HG03095 (cell line): ENCODE data around the gene RNF114.
A peak's percentile ranks its signal among the peaks of the same experiment; 100 is the strongest.
"Not testable (repeated sequence)": the region's sequence is repeated elsewhere in the genome, so short reads cannot be mapped to it uniquely, and the experiment has no call there.

Source experiments
- ATAC-seq: cut with Tn5 transposase; IDR thresholded peaks from one replicate; pipeline ENCODE4 v1.9.1; 2021; ENCODE audit warnings: moderate library complexity; ENCODE audit not compliant: unreplicated experiment

RNF114 gene

DNA sequence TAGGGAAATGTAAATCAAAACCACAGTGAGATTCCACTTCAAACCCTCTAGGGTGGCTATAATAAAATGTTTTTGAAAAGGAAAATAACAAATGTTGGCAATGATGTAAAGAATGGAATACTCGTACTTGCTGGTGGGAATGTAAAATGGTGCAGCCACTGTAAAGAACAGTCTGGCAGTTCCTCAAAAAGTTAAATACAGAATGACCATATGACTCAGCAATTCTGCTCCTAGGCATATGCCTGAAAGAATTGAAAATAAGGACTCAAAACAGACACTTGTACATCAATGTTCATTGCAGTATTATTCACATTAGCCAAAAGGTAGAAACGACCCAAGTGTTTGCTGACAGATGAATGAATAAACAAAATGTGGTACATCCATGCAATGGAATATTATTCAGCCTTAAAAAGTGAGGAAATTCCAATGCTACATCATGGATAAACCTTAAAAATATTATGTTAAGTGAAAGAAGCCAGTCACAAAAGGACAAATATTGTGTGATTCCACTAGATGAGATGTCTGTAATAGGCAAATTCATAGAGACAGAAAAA is 10.2 kb upstream of the RNF114 start:
- no peak for ATAC-seq

DNA sequence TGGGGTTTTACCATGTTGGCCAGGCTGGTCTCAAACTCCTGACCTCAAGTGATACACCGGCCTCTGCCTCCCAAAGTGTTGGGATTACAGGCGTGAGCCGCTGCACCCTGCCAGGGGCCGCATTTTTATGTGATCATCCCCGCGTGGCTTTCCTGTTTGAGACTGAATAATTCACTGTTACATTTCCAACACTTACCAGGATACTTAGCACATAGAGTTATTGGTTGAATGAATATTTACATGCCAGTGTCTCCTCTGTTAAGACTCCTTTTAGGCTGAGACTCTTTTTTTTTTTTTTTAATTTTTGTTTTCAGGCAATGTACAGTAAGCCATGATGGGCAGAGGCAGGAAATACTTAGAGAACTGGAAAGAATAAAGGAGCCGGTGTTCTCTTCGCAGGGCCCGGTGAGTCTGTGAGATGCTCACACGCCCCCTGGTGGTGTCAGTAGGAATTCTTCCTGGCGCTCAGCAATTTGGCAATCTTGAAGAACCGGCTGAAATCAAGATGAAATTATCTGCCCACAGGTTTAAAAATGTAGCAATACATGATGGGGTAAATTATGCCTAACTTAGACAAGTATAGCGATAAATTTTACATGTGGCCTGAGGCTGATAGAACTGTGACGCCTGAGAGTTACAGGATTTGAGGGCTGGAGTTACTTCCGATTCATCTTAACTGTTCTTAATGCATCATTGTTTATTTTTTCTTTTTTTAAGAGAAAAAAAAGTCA is 7.6 kb upstream of the RNF114 start:
- no peak for ATAC-seq

DNA sequence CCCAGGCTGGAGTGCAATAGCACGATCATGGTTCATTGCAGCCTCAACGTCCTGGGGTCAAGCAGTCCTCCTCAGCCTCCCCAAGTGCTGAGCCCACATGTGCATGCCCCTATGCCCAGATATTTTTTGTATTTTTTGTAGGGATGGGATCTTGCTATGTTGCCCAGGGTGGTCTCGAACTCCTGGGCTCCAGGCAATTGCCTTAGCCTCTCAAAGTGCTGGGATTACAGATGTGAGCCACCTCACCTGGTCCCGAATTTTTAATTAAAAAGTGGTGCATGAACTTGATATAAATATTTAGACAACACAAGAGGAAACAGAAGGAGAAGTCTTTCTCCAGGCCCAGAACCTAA is 7.1 kb upstream of the RNF114 start:
- no peak for ATAC-seq

DNA sequence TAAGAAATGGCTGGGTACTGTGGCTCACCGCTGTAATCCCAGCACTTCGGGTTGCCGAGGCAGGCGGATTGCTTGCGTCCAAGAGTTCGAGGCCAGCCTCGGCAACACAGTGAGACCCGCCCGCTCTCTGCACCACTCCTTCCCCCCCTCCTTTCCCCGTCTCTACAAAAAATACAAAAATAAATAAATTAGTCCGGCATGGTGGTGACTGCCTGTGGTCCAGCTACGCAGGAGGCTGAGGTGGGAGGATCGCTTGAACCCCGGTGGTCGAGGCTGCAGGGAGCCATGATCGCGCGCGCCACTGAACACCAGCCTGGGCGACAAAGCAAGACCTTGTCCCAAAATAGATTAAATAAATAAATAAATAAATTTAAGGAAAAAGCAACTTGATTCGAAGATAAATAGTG is 448 bp upstream of the RNF114 start:
- ATAC-seq: peak; percentile 5

DNA sequence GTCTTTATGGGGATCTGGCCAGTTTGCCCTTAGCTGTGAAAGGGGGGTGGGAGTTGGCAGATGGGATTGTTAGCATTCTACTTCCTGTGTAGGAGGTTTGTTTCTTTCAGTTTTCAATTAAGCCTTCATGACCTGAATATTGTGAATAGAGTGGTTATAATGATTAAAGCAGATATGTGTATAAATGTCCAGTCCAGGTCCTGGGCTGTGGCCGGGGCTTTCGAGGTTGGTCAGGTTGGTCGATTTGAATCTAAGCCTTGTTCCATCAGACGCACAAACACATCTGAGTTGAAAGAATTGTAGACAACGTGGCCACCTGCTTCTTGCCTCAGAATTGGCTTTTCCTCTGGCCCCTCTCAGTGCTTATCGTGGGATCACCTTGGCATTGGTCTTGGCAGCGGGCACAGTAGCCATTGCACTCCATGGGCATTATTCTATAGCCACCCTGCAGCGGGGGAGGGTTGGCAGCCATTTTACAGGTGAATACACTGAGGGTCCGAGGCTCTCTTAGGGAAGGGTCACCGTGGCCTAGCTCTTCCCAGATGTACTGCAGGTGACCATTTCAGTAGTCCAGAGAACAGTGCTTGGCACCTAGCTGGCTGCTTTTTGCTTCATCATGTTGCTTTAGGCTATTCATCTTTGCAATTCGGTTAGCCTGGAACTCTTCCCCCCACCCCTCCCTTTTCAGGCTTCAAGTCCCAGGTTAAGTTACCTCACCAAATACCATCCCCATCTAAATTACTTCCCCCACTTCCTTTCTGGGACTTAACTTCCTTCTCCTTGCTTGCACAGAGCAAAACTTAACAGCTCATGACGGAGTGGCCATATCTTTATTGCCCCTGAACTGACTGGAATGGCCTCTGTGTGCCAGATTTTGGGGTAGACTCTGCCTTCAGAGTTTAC is 1.1 kb downstream of the RNF114 start:
- ATAC-seq: no peak

DNA sequence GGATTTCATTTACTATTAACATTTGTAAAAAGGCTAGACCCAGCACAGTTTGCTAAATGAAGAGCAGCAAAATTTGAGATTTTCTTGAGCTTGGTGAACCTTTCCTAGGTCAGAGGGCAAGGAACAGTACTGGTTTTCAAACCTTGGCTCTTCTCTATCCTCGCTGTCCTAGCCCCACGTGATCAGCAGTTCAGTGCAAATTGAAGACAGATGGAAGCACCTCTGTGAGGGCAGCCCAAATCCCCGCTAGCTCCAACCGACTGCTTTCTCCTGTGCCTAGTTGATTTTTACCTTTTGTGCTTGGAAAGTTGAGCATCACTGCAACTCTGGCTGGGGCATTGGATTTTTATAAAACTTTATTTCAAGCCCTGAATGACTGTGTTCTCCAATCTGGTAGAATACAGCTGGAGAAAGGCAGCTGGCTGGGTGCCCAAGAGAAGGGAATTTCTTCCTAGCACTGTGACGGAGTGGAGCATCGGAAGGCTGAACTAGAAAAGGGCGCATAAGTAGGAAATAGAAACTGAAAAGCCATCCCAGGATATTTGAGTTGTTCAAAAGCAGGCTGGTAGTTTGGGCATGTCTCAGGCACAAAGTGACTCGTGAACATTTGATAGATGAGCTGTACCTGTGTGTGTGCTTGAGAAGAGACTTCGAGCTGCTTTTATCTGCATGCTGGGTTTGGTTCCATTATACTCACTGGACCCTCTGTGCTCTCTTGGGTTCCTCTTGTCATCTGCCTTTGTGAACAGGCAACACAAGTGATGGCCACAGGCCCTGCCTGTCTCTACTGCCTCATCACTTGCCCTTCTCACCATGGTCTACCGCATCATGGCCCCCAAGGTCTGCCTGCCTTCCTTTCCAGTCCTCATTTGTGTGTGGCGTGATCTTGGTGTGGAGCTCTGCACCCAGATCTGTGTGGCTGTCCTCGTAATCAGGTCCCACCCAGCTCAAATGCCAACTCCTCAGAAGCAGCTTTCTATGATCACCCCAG is 2.3 kb downstream of the RNF114 start:
- ATAC-seq: no peak

DNA sequence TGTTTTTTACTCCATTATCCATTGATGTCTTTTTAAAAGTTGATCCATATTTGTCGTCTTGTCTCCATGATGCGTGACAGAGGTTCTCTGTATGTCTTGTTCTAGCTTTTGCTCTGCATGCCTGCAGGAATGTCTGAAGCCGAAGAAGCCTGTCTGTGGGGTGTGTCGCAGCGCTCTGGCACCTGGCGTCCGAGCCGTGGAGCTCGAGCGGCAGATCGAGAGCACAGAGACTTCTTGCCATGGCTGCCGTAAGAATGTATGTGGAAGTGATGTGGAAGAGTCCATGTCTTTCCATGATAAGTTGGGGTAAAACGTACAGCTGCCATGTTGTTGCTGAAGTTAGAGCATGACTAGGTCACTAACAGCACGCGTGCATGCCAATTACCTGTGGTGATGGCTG is 5.3 kb downstream of the RNF114 start:
- no peak for ATAC-seq

DNA sequence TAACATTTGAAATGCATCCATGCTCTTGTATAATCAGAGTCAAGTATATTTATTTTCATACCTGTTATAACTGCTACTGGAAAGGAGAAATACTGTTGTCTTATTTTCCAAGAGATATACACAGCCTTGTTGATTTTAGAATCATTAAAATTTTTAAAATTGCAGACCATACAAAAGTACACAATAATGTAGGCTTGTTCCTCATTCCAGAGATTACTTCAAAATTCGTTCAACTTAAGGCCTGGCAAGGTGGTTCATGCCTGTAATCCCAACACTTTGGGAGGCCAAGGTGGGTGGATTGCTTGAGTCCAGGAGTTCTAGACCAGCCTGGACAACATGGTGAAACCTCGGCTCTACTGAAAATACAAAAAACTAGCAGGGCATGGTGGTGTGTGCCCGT is 6.1 kb downstream of the RNF114 start:
- ATAC-seq: no peak

DNA sequence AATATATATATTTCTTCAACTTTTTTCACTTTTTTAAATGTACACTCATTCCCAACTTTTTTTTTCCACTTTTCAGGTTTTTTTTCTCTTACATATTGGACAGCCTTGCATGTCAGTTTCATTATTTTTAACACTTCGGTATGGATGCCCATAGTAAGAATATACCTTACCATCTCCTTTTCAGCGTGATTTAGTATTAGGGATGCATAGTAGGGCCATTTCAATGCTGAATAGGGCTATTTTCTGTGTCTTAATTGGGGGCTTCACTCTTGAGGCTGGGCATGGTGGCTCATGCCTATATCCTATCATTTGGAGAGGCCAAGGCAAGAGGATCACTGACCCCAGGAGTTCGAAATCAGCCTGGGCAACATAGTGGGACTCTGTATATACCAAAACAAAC is 6.7 kb downstream of the RNF114 start:
- ATAC-seq: no peak

DNA sequence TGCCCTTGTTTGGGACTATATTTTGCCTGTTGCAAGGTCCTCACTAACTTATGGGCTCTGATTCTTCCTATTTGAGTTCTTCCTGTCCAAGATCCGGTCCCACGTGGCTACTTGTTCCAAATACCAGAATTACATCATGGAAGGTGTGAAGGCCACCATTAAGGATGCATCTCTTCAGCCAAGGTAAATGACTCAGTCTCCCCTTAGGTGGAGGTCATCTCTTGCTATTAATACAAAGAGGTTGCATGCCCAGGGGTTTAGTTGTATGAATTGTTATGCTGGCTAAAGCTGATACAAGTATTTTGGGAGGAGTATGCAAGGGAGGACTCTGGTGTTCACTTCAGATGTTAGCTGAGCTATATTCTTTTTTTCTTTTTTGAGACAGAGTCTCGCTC is 9.1 kb downstream of the RNF114 start:
- ATAC-seq: no peak

DNA sequence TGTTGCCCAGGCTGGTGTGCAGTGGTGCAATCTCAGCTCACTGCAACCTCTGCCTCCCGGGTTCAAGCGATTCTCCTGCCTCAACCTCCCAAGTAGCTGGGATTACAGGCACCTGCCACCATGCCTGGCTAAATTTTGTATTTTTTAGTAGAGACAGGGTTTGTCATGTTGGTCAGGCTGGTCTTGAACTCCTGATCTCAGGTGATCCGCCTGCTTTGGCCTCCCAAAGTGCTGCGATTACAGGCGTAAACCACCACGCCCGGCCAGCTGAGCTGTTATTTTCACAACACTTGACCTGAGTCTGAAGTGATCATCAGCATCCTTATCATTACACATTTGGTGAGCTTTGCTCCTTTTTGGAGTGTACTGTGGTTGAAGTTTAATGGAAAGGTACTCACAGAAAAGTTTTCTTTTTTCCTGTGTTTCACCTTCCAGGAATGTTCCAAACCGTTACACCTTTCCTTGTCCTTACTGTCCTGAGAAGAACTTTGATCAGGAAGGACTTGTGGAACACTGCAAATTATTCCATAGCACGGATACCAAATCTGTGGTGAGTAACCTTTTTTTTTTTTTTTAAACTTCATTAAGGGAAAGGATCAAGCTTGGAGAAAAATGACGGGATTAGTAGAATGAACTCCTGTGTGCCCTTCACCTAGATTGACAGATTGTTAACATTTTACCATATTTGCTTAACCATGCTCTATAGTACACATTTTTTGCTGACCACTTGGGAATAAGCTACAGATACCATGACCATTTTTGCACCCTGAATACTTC is 9.7 kb downstream of the RNF114 start:
- no peak for ATAC-seq

DNA sequence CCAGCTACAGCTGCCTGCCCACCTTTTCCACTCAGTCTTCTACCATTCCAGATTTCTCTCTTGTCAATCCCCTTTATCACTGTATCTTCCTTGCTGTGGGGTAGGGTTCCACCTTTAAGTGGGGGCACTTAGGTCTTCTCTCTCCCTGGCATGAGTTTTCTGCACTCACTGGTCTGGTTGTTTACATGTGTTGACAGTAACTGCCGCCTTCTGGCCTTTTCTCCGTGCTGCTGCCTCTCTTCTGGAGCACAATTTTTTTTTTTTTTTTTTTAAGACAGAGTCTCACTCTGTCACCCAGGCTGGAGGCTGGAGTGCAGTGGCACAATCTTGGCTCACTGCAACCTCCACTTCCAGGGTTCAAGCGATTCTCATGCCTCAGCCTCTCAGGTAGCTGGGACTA is 12.0 kb downstream of the RNF114 start:
- no peak for ATAC-seq

DNA sequence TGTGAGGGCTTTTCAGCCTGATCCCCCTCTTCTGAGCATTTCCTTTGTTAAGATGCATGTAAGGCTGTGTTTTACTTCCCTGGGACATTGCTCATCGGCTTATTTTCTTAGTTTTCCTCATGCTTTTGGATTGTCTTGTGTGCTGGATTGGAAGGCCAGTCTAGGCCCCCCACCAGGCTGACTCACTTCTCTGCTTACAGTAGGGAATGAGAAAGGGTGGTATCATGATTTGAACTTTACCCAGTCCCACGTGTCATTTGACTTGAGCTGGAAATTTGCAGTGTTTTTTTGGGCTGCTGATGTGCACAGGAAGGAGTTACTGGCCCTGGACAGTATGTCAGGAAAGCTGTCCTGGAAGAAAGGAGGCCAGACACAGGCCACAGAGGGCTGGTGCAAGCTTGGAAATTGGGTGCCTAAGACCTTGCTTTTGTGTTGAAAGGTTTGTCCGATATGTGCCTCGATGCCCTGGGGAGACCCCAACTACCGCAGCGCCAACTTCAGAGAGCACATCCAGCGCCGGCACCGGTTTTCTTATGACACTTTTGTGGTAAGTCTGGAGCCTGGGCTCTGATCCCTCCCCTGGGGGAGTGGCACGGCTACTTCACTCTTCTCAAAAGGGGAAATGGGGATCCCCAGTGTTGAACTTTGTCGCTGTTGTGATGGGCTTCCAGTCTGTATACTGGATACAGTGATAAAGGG is 12.8 kb downstream of the RNF114 start:
- no peak for ATAC-seq

DNA sequence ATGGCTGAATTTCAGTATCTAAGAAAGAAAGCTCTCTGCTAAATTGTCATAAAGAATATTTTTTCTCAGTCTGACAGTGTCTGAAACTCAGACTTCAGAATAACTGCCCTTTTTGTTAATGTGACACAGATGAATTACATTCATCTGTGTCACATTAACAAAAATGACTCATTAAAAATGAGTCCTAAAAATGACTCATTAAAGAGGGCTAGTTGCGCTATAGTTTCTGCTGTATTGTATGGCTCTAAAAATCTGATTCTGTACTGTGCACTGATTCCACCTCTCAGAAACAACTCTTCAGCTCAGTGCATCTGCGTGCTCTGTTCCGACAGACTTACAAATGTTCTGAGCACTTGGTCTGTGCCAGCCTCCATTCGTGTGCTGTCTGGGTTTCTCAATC is 15.0 kb downstream of the RNF114 start:
- no peak for ATAC-seq

DNA sequence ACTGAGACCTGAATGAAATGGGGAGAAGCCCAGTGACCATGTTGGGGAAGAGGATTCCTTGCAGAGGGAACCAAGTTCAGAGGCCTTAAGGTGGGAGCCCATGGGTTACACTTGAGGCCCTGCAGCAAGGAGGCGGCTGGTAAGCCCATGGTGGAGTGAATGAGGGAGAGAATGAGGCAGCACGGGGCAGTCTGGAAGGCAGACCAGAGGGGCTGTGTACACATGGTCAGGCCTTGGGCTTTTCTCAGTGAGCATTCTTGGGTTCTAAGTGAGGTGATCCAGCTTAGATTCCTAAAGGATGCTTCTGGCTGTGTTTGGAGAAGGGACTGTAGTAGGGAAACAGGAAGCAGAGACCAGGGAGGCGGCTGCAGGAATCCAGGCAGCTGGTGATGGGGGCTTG is 19.0 kb downstream of the RNF114 start:
- no peak for ATAC-seq

DNA sequence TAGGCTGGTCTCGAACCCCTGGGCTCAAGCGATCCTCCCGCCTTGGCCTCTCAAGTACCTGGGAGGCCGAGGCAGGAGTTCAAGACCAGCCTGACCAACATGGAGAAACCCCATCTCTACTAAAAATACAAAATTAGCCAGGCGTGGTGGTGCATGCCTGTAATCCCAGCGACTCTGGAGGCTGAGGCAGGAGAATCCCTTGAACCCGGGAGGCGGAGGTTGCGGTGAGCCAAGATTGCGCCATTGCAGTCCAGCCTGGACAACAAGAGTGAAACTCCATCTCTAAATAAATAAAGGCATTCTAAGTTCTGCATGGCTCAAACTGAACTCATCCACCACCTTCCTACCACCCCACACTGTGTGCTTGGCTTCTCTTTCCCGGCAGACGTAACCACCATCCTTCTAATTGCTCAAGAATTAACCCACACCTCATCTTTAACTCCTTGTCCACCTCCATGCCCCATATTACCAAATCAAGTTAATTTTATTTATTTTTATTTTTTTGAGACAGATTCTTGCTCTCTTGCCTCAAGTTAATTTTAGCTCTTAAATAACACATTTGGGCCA is 19.7 kb downstream of the RNF114 start:
- ATAC-seq: not testable (repeated sequence)

DNA sequence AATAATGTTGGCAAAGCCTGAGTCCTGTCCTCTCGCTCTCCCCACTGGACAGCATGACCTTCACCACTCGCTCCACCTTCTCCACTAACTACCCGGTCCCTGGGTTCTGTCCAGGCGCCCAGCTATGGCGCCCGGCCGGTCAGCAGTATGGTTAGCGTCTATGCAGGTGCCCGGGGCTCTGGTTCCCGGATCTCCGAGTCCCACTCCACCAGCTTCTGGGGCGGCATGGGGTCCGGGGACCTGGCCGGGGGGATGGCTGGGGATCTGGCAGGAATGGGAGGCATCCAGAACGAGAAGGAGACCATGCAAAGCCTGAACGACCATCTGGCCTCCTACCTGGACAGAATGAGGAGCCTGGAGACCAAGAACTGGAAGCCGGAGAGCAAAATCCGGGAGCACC is 20.5 kb downstream of the RNF114 start:
- no peak for ATAC-seq

DNA sequence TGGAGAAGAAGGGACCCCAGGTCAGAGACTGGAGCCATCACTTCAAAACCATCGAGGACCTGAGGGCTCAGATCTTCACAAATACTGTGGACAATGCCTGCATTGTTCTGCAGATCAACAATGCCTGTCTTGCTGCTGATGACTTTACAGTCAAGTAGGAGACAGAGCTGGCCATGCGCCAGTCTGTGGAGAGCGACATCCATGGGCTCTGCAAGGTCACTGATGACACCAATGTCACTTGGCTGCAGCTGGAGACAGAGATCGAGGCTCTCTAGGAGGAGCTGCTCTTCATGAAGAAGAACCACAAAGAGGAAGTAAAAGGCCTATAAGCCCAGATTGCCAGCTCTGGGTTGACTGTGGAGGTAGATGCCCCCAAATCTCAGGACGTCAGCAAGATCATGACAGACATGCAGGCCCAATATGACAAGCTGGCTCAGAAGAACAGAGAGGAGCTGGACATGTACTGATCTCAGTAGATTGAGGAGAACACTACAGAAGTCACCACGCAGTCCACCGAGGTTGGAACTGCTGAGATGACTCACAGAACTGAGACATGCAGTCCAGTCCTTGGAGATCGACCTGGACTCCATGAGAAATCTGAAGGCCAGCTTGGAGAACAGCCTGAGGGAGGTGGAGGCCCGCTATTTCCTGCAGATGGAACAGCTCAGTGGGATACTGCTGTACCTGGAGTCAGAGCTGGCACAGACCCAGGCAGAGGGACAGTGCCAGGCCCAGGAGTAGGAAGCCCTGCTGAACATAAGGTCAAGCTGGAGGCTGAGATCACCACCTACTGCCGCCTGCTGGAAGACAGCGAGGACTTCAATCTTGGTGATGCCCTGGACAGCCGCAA is 21.1 kb downstream of the RNF114 start:
- ATAC-seq: not testable (repeated sequence)
